Vagina (tissue), 2 donors: ENCODE results near the gene POPDC2. TPM values are rescaled to one million over a fixed set of nuclear protein-coding genes. Genes with fewer than 3 reads are reported as not detected.

Experiments
- DNase-seq, 2 donors: peaks; one replicate each; pipeline ENCODE4 v3.0.0-alpha.2; 2017; ENCODE audit errors: extremely low spot score in 2 of 2
- H3K27ac ChIP-seq: fragments of 200-600 bp; sonication (generic); one replicate; pipeline ENCODE4 v1.5.1; 2019
- H3K27me3 ChIP-seq: fragments of 200-600 bp; sonication (generic); one replicate; pipeline ENCODE4 v1.5.1; 2019
- H3K36me3 ChIP-seq, 2 donors: fragments of 200-600 bp; sonication (generic); one replicate each; pipeline ENCODE4 v1.5.1; 2017 to 2019
- H3K4me1 ChIP-seq: fragments of 200-600 bp; sonication (generic); one replicate; pipeline ENCODE4 v1.5.1; 2019
- H3K4me3 ChIP-seq, 2 donors: fragments of 200-600 bp; sonication (generic); 1 replicate in 1 of 2; 2 replicates in 1 of 2; pipeline ENCODE4 v1.5.1; 2016 to 2019
- H3K9me3 ChIP-seq: fragments of 200-600 bp; sonication (generic); one replicate; pipeline ENCODE4 v1.5.1; 2019
- POLR2A ChIP-seq, 2 donors: fragments of 450-650 bp; IDR thresholded peaks; one replicate each; pipeline ENCODE4 v1.6.1; 2017; ENCODE audit warnings: antibody characterized with exemption in 2 of 2, mild to moderate bottlenecking in 2 of 2, moderate library complexity in 2 of 2
- POLR2AphosphoS5 ChIP-seq, 2 donors: sonication (generic); formaldehyde crosslinking; IDR thresholded peaks; one replicate each; pipeline ENCODE4 v1.9.0; 2017; ENCODE audit warnings: antibody characterized with exemption in 2 of 2, mild to moderate bottlenecking in 2 of 2, low read depth in 1 of 2; ENCODE audit not compliant: insufficient read depth in 1 of 2
- intact Hi-C: fragments of 100-400 bp; cut with DNase I; formaldehyde crosslinking; loops from one replicate; pipeline ENCODE4 v1.15.1; 2023
- total RNA-seq: library from RNA; depleted of rRNA; stranded (reverse); fragments of >200 nt; gene quantifications from one replicate; pipeline ENCODE4 v1.2.3, GENCODE V29; 2016
- TF ChIP-seq, protein P1 (sequence below), 3 experiments: fragments of 450-650 bp in 2 of 3; fragments of 200-600 bp in 1 of 3; sonication (generic) in 1 of 3; IDR thresholded peaks; one replicate each; pipeline ENCODE4 v1.5.1; 2017 to 2019; ENCODE audit warnings: antibody characterized with exemption in 3 of 3, mild to moderate bottlenecking in 2 of 3, moderate library complexity in 2 of 3

The POPDC2 gene
- total RNA-seq, 1 donor from 2014 or later, result 3.4 TPM

DNA sequence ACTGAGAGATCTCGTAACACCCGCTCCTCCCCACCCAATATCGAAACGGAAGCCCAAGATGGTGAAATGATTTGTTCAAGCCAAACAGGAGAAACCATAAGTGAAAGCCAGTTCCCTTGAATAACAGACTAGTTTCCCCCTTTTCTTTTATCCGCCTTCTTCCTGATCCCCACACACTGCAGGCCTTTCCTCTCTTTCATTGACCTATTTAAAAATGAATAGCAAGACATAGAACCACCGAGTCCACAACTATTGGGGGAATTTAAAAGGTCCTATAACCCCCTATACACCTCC lies 17.2 kb upstream of the POPDC2 start:
- H3K36me3 ChIP-seq, result peaks cover 0 to 25% of the 10 kb centered on the region in 2 donors
- no peaks in the 10 kb centered on the region for H3K9me3 ChIP-seq
- TF ChIP-seq, protein P1, sequence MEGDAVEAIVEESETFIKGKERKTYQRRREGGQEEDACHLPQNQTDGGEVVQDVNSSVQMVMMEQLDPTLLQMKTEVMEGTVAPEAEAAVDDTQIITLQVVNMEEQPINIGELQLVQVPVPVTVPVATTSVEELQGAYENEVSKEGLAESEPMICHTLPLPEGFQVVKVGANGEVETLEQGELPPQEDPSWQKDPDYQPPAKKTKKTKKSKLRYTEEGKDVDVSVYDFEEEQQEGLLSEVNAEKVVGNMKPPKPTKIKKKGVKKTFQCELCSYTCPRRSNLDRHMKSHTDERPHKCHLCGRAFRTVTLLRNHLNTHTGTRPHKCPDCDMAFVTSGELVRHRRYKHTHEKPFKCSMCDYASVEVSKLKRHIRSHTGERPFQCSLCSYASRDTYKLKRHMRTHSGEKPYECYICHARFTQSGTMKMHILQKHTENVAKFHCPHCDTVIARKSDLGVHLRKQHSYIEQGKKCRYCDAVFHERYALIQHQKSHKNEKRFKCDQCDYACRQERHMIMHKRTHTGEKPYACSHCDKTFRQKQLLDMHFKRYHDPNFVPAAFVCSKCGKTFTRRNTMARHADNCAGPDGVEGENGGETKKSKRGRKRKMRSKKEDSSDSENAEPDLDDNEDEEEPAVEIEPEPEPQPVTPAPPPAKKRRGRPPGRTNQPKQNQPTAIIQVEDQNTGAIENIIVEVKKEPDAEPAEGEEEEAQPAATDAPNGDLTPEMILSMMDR (IDR thresholded peaks at IDR 0.05), result no peak
- TF ChIP-seq POLR2A (IDR thresholded peaks at IDR 0.05) (no peak), POLR2AphosphoS5 (IDR thresholded peaks at IDR 0.05; ENCODE audit: insufficient read depth in 1 of 2, low read depth in 1 of 2) (no peak)
- peak overlapping the region; percentile 94 for H3K27ac ChIP-seq
- intact Hi-C loops, result no loop called here
- no peak for DNase-seq
- H3K27me3 ChIP-seq, result no peaks in the 10 kb centered on the region
- H3K4me3 ChIP-seq, result peak overlapping the region; percentile 79 to 87
- peaks cover 20% of the 10 kb centered on the region for H3K4me1 ChIP-seq

DNA sequence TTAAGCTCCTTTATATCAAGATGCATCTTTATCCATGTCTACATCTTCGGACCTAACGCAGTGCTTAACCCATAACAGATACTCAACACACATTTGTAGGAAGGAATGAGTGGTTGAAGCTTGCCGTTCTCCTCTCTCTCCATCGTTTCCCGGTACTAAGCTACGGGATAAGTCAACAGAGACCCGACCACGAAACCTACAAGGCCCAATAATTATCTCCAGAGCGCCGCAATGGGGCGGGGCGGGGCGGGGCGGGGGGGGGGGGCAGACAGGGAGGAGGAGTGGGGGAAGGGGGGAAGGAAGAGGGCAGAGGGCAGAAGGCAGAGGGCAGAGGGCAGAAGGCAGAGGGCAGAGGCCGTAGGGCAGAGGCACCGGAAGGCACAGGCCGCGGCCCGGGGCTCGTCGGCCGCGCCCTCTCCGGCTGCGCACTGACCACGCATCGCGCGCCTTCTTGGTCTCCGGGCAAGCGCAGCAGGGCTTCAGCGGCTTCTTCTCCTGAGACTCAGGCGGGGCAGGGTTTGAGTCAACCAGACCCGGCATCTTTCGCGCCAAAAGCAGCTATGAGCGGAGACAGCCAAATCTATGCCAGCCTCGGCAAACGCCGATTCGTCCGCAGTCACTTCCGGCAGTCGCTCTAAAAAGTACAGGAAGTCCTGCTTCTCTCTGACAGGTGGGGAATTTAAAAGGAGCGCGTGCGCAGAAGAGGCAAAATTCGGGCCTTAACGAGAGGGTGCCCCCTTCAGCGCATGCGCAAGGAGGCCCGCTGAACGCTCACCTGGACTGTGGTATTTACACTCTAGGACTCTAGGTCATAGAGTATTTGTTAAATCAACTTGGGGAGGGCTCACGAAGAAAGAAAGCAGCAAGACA lies 16.6 kb upstream of the POPDC2 start, which contains the start of gene COX17:
Gene COX17 (minus strand): TSS at position 636 of the 870 bp plus-strand sequence. CDS start 96 bp downstream, at position 540.
- Histone ChIP-seq H3K27ac (peak within 1 kb of the TSS; percentile 94), H3K4me1 (peaks cover 20% of the 10 kb centered on the region), H3K4me3 (peak within 1 kb of the TSS; percentile 79 to 87), H3K9me3 (no peaks in the 10 kb centered on the region), H3K36me3 (peaks cover 0 to 28% of the 10 kb centered on the region in 2 donors), H3K27me3 (no peaks in the 10 kb centered on the region)
- intact Hi-C loops, result no loop called here
- peak in 1 of 2 donors; percentile 96 for DNase-seq
- TF ChIP-seq POLR2AphosphoS5 (IDR thresholded peaks at IDR 0.05; ENCODE audit: insufficient read depth in 1 of 2, low read depth in 1 of 2) (peak; percentile 94 to 98), POLR2A (IDR thresholded peaks at IDR 0.05) (peak in 1 of 2 donors; percentile 40)
- TF ChIP-seq, protein P1 (IDR thresholded peaks at IDR 0.05), result no peak

DNA sequence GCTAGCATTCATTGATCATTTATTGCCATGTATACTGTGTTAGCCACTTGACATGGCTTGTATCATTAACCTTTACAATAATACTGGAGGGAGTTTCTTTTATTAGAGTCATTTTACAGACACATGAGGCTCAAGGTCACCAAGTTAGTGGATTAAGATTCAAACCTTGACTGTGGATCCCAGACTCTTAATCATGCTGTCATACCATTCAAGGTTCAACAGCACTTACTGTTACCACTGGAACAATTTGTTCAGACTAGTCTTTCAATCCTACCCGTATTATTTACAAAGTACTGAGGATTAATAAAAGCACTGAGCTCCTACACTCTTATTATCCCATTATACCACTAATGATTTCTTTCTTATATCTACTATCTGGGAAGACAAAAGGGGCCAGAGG lies 15.6 kb upstream of the POPDC2 start:
- intact Hi-C loops, result no loop called here
- Histone ChIP-seq H3K4me3 (peak overlapping the region; percentile 79 to 87), H3K36me3 (peaks cover 0 to 30% of the 10 kb centered on the region in 2 donors), H3K9me3 (no peaks in the 10 kb centered on the region), H3K27ac (peak overlapping the region; percentile 94), H3K4me1 (peaks cover 20% of the 10 kb centered on the region), H3K27me3 (no peaks in the 10 kb centered on the region)
- no peak for TF ChIP-seq POLR2A (IDR thresholded peaks at IDR 0.05)
- no peak for TF ChIP-seq POLR2AphosphoS5 (IDR thresholded peaks at IDR 0.05; ENCODE audit: insufficient read depth in 1 of 2, low read depth in 1 of 2)
- TF ChIP-seq, protein P1 (IDR thresholded peaks at IDR 0.05), result no peak
- DNase-seq, result no peak

DNA sequence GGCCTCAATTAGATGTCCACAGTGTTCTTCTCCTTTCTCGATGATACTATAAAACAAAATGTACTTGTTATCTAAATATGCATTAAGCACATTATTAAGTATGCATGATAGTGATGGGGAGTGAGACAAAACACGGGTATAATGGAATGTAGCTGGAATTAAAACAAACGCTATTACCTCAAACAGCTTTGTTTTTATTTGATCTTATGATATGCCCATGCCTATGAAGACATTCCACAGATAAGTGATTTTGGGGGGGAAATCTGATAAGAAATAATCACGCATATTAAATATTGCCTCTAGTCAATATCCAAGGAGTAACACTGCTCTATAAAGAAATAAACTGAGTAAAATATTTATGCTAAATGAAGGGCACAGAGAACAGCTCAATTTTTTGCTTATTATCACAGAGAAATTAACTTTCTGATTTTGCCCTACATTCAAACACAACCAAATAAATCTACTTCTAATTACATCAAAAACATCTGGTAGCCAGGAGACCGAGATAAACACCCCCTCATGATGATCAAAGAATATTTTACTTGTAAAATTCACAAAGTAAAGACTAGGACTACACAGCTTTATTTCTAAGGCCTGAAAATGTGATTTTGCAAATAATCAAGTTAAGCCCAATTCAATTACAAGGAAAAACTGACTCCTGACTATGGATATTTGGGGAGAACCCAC lies 14.9 kb upstream of the POPDC2 start:
- no peak for TF ChIP-seq POLR2A (IDR thresholded peaks at IDR 0.05)
- TF ChIP-seq POLR2AphosphoS5 (IDR thresholded peaks at IDR 0.05; ENCODE audit: insufficient read depth in 1 of 2, low read depth in 1 of 2), result no peak
- peaks cover 20% of the 10 kb centered on the region for H3K4me1 ChIP-seq
- no peak overlapping the region for H3K4me3 ChIP-seq
- intact Hi-C loops, result no loop called here
- no peaks in the 10 kb centered on the region for H3K9me3 ChIP-seq
- H3K27ac ChIP-seq, result no peak overlapping the region
- DNase-seq, result no peak
- H3K36me3 ChIP-seq, result peaks cover 0 to 33% of the 10 kb centered on the region in 2 donors
- no peaks in the 10 kb centered on the region for H3K27me3 ChIP-seq

DNA sequence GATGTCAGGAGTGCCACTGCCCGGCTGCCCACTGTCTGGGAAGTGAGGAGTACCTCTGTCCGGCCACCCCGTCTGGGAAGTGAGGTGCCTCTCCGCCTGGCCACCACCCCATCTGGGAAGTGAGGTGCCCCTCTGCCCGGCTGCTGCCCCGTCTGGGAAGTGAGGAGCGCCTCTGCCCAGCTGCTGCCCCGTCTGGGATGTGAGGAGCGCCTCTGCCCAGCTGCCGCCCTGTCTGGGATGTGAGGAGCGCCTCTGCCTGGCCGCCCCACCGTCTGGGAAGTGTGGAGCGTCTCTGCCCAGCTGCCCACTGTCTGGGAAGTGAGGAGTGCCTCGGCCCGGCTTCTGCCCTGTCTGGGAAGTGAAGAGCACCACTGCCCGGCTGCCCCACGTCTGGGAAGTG lies 13.5 kb upstream of the POPDC2 start:
- intact Hi-C loops, result no loop called here
- no peak overlapping the region for H3K27ac ChIP-seq
- H3K27me3 ChIP-seq, result no peaks in the 10 kb centered on the region
- DNase-seq, result no peak
- H3K9me3 ChIP-seq, result no peaks in the 10 kb centered on the region
- no peak overlapping the region for H3K4me3 ChIP-seq
- H3K4me1 ChIP-seq, result peaks cover 20% of the 10 kb centered on the region
- peaks cover 0 to 33% of the 10 kb centered on the region in 2 donors for H3K36me3 ChIP-seq
- TF ChIP-seq, protein P1 (IDR thresholded peaks at IDR 0.05), result no peak
- TF ChIP-seq POLR2A (IDR thresholded peaks at IDR 0.05) (no peak), POLR2AphosphoS5 (IDR thresholded peaks at IDR 0.05; ENCODE audit: insufficient read depth in 1 of 2, low read depth in 1 of 2) (no peak)
